Cerebellar nuclear complex (tissue), 1 donor: ENCODE data around the gene ADAMTS4.
A peak's percentile ranks its signal among the peaks of the same experiment; 100 is the strongest.

Experiments used
- DNase-seq, 2 experiments: peaks; one replicate each; lab custom pipeline; 2025; lab: John Stamatoyannopoulos, UW

ADAMTS4 gene

DNA sequence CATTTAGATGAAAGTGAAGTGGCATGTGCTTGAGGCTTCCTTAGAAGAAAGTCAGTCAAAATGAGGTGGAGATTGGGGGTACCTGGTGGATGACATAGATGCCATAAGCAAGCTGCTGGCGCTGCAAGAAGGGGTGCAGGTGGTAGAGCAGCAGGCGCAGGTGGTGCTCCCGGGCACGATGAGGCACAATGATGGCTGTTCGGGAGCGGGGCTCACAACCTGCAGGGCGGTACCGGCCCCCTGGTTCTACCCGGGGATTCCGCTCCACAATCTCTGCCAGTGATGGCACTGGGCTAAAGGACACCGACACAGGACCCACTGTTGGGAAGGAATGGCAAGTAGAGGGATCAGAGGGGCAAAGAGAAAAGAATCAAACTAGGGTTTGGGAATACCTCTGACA is 23.9 kb downstream of the ADAMTS4 start:
- DNase-seq = no peak

DNA sequence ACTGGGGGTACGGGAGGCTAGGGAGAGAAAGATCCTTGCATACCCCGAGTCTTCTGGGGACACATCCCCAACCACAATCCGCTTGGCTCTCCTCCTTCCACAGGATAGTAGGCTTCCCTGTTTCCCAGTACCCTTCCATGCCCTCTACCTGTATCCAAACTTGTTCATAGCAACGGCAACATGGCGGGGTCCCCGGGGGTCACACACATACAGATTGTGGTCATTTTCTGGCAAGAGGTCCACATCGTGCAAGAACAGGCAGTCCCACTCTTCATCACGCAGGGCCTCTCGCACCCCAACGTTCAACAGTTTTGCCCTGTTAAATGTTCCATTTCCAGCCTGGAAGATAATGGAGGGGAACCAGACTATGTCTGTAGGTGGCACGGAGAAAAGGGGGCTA is 25.1 kb downstream of the ADAMTS4 start:
- DNase-seq = no peak

DNA sequence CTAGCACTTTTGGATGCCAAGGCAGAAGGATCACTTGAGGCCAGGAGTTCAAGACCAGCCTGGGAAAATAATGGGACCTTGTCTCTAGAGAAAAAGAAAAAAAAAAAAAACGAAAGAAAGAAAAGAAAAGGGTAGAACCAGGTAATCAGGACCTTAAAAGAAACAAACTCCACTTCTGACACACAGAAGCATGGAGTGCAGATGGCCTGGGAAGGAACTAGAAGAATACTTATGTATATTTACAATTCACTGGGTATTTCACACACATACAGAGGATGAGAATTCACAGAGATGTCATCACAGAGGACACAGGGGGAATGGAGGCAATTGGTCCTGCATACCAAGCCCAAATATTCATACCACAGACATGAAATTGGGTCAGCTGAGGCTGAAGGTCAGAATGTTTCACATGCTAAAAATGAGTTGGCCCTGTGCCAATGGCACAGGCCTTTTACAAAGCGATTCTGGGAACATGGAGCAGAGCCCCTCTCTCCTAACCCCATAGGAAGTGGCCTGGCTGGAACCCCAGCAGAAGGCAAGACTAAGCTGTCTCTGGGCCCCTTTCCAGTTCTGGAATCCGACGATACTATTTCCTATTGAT is 26.0 kb downstream of the ADAMTS4 start:
- no peak for DNase-seq

DNA sequence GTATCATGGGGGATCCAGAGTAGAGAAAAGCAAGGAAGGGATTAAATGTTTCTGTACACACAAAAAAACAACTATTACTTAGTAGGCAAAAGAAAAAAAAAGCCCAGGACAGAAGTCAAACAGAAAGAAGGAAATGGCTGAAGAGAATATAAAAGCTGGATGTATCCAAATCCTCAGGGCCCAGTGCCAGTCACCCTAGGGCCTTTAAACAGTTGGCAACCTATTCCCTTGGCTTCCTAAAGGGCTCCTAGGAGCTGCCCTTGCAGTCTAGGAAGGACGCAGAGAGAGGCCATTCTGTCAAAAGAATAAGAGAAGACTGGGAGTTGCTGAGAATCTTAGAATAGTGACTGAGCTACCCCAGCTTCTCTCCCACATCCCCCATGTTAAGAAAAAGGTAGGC is 26.5 kb downstream of the ADAMTS4 start:
- DNase-seq = no peak

DNA sequence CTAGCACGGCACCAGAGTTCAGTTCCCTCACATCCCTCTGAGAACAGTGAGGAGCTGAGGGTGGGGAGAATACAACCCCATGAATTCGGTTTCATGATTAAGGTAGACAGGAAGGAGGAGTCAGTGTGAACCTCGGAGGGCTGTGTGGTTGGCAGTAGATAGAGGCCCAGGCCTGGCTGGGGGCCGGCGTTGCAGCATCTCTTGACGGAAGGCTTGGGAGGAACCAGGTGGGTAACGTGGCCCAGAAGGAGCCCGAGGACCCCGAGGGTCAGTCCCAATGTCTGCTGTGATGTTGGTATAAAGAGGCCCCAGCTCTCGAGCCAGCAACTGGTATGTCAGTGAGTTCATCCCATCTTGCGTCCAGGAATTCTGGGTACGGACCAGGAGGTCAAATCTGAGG is 27.2 kb downstream of the ADAMTS4 start:
- no peak for DNase-seq

DNA sequence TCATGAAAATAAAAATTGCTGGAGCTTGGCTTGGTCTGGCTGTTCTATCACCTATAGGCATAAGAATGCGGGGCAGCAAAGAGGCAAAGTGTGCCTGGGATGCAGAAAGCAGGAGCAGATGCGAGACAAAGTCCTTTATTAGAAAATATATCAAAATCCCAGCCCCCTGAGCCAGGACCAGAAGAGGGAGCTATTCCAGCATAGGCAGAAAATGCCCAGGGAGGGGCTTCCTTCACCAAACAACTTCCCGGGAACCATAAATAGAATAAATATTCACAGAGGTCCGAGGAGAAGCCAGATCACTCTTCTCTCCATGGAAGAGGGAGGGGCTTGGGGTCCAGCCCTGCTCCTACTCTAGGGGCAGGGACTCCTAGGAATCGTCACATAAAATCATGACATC is 27.7 kb downstream of the ADAMTS4 start:
- DNase-seq = no peak

DNA sequence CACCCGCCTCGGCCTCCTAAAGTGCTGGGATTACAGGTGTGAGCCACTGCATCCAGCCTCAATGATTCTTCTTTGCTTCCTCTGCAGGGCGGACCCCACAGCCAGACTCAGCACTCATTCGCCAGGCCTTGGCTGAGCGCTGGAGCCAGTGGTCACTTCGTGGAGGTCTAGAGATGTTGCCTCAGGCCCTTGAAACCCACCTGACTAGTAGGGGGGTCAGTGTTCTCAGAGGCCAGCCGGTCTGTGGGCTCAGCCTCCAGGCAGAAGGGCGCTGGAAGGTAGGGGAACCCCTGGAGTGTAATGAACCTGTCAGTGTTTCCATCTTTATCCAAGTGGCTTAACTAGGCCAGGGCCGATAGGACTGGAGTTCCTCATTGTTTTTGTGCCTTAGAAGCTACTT is 29.9 kb downstream of the ADAMTS4 start:
- DNase-seq = no peak

DNA sequence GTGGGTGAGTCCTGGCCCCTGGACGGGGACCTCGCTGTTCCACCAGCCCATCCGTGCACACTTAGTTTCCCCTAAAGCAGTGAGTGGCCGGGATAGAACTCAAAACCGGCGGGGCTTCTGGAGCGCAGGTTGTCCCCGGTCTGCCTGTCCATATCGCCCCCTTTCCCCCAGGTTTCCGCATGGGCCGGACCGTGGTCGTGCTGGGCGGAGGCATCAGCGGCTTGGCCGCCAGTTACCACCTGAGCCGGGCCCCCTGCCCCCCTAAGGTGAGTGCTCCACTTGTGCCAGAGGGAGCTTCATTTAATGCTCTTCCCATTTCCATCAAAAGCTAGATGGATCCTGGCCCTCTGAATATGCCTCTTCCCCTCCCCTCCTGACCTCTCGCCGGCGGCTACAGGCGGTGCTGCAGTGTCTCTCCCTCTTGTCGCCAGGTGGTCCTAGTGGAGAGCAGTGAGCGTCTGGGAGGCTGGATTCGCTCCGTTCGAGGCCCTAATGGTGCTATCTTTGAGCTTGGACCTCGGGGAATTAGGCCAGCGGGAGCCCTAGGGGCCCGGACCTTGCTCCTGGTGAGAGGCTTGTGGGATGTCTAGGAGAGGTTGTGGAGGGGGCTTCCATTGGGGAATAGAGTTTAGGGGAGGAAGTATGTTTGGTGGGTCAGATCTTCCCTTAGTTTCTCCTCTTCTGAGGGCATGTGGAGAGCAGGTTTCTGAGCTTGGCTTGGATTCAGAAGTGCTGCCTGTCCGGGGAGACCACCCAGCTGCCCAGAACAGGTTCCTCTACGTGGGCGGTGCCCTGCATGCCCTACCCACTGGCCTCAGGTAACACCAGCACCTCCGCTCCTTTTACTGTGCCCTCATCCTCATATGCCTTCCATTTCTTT is 31.9 kb downstream of the ADAMTS4 start:
- no peak for DNase-seq

DNA sequence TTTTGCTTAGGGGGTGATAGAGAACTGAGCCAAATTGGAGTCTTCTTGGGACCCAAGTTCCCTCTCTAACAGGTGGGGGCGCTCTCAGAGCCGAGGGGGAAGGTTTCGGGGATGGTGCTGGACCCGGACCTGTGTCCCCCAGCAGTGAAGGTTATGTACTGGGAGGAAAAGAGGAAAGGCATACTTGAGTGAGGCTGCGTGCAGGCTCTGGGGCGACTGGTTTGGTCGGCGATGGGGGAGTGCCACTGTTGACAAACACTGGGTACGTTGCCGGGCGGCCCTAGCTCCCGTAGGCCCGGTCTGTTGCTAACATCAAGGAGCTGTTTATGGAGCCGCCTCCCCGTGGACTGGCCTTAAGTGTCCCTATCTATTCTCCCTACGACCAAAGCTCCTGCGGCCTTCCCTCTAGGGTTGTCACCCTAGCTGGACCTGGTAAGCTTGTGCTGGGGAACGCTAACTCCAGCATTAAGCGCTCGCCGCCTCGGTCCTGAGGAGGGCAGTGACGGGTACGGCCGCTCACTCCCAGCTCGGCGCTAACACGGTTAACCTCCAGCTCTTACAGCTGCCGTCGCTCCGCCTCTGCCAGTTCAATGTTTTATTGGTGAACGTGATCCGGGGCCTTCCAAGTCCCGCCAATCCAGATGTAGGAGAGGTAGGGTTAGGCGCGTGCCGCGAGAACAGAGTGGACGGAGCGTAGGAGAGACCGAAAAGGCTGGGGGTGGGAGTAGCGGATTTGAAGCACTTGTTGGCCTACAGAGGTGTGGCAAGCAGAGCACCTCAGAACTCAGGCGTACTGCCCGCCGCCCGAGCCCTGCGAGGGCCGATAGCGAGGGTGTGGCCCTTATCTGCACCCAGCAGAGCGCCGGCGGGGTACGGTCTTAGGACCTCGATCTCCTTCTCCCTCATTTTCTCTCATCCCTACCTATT is 32.8 kb downstream of the ADAMTS4 start, which contains the start of gene PPOX:
Gene PPOX, plus strand, starts transcription at position 685 of the 927 bp plus-strand sequence. CDS start 422 bp downstream, outside the sequence.
- peak; percentile 81 to 98 for DNase-seq

DNA sequence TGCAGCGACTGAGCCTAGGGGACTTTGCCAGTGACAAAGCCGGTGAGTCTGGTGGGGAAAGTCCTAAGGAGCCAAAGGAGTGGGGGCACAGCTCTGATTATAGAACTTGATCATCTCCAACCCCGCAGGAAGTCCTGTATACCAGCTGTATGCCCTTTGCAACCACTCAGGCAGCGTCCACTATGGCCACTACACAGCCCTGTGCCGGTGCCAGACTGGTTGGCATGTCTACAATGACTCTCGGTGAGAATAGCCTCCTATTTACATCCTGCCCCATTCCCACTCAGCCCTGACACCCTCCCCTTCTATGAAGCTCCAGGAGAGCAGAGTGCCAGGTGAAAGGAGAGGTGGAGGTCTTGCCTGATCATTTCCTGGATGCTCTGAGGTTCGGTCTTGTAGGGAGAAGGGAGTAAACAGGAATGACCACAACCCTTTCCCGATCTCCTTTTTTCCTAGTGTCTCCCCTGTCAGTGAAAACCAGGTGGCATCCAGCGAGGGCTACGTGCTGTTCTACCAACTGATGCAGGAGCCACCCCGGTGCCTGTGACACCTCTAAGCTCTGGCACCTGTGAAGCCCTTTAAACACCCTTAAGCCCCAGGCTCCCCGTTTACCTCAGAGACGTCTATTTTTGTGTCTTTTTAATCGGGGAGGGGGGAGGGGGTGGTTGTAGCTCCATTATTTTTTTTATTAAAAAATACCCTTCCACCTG is 33.8 kb downstream of the ADAMTS4 start:
- DNase-seq = no peak

DNA sequence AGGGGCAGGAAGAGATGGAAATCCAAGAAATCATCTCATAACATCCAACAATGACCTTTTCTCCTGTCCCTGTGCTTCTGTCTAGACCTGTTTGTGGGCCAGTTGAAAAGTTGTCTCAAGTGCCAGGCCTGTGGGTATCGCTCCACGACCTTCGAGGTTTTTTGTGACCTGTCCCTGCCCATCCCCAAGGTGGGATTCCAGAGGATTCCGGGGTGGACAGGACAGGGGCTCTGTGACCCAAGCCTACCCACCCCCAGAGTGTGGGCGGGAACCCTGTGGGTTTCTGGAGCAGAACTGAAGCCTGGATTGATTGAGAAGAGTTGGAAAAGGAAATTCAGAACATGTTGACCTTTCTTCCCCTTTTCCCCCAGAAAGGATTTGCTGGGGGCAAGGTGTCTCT is 35.1 kb downstream of the ADAMTS4 start:
- DNase-seq = no peak

DNA sequence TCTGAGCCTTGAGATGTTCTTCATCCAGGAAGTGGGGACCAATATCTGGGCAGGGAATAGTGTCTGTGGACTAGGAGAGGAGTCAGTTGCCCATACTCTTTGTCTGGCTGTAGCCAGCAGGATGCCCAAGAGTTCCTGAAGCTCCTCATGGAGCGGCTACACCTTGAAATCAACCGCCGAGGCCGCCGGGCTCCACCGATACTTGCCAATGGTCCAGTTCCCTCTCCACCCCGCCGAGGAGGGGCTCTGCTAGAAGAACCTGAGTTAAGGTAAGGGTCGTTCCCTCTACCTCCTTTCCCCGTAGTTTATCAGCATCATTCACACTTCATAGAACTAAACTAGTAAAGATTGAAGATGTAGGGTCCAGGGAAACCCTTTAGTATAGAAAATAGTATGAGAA is 36.0 kb downstream of the ADAMTS4 start:
- no peak for DNase-seq

DNA sequence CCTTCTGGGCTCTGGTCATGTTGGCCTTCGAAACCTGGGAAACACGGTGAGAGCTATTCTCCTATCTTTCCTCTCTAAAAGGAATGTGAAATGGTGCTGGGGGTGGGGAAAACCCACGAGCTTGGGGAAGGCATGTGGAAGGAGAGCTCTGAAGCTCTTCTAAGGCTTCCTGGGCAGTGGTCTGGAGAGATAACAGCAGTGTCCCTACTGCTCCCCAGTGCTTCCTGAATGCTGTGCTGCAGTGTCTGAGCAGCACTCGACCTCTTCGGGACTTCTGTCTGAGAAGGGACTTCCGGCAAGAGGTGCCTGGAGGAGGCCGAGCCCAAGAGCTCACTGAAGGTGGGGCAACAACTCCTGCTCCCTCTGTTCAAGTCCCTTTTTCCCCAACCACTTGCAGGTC is 36.8 kb downstream of the ADAMTS4 start:
- no peak for DNase-seq

DNA sequence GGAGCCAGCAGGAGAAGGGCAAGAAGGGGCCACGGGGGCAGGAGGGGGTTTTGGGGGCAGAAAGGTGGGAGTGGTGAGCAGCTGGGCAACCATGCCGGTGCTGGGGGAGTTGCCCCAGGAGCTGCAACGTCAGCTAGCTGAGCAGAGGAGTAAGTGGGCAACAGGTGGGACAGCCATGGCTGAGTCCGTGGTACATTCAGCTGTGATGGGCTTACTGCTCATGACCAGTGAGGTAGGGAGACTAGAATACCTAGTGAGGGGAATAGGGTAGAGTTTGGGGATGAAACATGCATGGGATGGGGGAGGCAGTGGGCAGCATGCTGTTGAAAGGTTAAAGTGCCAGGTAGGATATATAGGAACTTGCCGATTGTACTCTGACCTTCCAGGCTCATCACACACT is 37.2 kb downstream of the ADAMTS4 start:
- DNase-seq = no peak

DNA sequence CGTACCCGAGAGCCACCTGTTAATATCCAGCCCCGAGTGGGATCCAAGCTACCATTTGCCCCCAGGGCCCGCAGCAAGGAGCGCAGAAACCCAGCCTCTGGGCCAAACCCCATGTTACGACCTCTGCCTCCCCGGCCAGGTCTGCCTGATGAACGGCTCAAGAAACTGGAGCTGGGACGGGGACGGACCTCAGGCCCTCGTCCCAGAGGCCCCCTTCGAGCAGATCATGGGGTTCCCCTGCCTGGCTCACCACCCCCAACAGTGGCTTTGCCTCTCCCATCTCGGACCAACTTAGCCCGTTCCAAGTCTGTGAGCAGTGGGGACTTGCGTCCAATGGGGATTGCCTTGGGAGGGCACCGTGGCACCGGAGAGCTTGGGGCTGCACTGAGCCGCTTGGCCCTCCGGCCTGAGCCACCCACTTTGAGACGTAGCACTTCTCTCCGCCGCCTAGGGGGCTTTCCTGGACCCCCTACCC is 38.1 kb downstream of the ADAMTS4 start:
- DNase-seq = no peak

DNA sequence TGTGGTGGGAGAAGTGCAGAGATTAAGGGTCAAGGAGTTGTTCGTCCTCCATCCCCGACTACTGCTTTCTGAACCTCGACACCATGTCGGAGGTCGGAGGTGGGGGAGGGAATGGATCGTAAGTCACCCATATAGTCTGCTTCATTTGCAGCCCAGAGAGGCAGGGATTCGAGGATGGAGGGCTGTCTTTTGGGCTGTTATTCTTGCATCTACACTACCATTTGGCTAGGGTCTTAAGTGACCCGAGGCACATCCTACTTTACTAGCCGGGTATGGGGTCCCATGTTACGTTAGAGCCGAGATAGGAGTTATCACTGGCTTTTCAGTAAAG is 39.0 kb downstream of the ADAMTS4 start:
- DNase-seq = no peak

DNA sequence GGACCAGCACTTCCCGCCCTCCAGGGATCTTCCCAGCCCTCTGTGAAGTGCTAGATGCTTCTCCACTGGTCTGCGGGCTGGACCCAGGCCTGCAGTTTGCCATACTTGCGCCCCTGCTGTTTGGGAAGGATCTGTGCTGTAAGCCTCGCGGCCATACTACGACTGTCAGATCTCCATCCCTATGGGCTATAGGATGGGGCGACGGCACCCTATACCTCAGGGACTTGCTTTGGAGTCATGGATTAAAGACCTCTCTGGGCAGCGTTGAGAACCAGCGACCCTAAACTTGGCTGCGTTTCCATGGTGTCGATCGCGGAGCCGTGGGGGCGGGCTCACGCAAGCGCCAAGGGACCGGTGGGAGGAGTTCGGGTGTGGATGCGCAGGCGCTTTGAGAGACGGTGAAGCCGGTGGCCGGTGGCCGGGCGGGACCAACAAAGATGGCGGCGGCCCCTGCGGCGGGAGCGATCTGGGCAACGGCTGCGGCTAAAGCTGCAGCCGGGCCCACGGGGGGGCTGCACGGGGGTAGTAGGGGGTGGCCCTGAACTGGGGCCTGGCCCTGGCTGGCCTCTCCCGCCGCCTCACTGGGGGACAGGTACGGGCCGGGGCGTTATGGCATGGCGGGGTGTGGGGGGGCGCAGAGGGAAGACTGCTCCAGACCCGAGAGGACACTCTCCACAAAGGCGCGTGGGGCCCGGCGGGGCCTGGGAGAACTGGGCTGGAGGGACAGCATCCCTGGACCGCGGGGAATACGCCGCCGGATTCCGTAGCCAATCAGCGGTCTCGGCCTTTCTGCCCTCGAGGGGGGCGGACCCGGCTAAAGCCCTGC is 39.6 kb downstream of the ADAMTS4 start, which contains the start of gene USP21:
Gene USP21, plus strand, starts transcription at position 414 of the 826 bp plus-strand sequence. CDS start 1,141 bp downstream, outside the sequence.
- DNase-seq = peak; percentile 62 to 70

DNA sequence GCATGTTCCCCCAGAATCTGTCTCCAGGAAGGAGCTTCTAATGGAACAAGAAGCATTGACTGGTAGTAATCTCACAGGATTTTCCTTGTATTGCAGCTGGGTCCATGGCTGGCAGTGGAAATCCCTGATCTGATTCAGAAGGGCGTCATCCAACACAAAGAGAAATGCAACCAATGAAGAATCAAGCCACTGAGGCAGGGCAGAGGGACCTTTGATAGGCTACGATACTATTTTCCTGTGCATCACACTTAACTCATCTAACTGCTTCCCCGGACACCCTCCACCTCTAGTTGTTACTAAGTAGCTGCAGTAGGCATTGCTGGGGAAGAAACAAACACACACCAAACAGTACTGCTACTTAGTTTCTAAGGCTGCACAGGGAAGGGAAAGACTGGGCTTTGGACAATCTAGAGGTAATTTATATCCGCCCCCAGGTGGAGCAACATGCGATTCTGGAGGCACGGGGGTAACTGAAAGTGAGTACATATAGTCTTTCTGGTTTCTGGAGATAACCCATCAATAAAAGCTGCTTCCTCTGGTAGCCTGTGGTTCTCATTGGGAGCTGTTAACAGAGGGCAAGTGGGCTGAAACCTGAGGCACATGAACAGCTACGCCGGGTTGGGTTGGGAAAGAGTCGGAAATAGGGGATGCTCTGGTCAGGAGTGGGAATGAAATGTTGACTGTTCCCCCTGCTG is 40.4 kb downstream of the ADAMTS4 start:
- DNase-seq = no peak

DNA sequence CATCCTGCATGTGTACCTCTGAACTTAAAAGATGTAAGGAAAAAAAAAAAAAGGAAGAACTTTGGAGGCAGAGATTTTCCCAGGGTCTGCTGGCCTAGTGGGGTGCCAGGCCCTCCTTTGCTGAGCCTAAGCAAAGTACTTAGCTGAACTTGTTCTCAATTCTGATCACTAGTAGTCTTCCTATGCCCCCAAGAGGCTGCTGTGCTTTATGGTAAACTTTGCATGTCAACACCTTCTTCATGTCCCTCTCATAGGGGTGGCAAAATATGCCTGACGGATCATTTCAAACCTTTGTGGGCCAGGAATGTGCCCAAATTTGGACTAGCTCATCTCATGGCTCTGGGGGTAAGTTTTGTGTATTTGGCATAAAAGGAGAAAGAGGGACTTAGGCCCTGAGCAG is 41.0 kb downstream of the ADAMTS4 start:
- DNase-seq = no peak
